GM03348 (cell line): ENCODE data around the gene NAMPT.

ENCODE experiments used
- DNase-seq: peaks from one replicate; pipeline ENCODE4 v3.0.0; 2012; ENCODE audit warnings: low spot score

NAMPT gene

GRCh38 chr7:106273009-106273668 is 11.6 kb downstream of the NAMPT start:
- DNase-seq = no peak

GRCh38 chr7:106270122-106270977 is 14.4 kb downstream of the NAMPT start:
- no peak for DNase-seq

GRCh38 chr7:106269254-106269961 is 15.4 kb downstream of the NAMPT start:
- DNase-seq = no peak

GRCh38 chr7:106265133-106265532 is 19.6 kb downstream of the NAMPT start:
- DNase-seq = no peak

- DNase-seq = no peak
Observed at GRCh38 chr7:106262221-106262881, 22.4 kb downstream of the NAMPT start.

- peak; percentile 10 for DNase-seq
Observed at GRCh38 chr7:106260136-106260561, 24.6 kb downstream of the NAMPT start.

GRCh38 chr7:106258789-106259188 is 26.0 kb downstream of the NAMPT start:
- DNase-seq = no peak

- DNase-seq = no peak
Observed at GRCh38 chr7:106257752-106258151, 27.0 kb downstream of the NAMPT start.

- no peak for DNase-seq
Observed at GRCh38 chr7:106256144-106256543, 28.6 kb downstream of the NAMPT start.

GRCh38 chr7:106255246-106255645 is 29.5 kb downstream of the NAMPT start:
- no peak for DNase-seq

GRCh38 chr7:106254525-106255116 is 30.2 kb downstream of the NAMPT start:
- DNase-seq = no peak

- no peak for DNase-seq
Observed at GRCh38 chr7:106252568-106252967, 32.2 kb downstream of the NAMPT start.

GRCh38 chr7:106249488-106249887 is 35.3 kb downstream of the NAMPT start:
- DNase-seq = no peak

GRCh38 chr7:106248600-106248999 is 36.2 kb downstream of the NAMPT start:
- DNase-seq = no peak

GRCh38 chr7:106247841-106248240 is 36.9 kb downstream of the NAMPT start:
- no peak for DNase-seq

- no peak for DNase-seq
Observed at GRCh38 chr7:106246902-106247711, 37.7 kb downstream of the NAMPT start.

- DNase-seq = no peak
Observed at GRCh38 chr7:106243893-106244292, 40.9 kb downstream of the NAMPT start.

GRCh38 chr7:106239406-106239805 is 45.4 kb downstream of the NAMPT start:
- DNase-seq = no peak

GRCh38 chr7:106238830-106239229 is 46.0 kb downstream of the NAMPT start:
- DNase-seq = no peak

- no peak for DNase-seq
Observed at GRCh38 chr7:106236065-106236464, 48.7 kb downstream of the NAMPT start.

- no peak for DNase-seq
Observed at GRCh38 chr7:106234425-106234824, 50.4 kb downstream of the NAMPT start.
